SIG-M5 (cell line): Measurements from ENCODE around the gene SORCS1.

Experiments used
- DNase-seq: peaks from one replicate; lab custom pipeline; 2025; lab: John Stamatoyannopoulos, UW

SORCS1 gene

DNA sequence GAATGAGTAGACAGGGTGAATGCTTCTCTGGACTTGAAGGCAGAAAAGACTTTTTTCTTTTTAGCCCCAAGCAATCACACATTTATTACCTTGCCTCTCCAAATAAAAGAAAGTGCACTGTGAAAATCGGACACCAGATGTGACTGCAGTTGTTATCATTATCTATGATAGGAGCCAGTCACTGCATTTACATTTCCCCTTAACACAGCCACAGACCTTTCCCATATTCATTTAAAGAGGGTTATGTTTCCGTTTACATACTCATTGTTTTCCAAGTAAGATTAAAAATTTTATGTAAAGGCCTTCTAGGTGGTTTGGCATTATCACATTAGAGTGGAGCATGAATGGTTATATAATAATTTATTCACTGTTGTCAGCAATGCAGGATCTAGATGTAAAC lies 586.8 kb downstream of the SORCS1 start:
- DNase-seq: no peak

DNA sequence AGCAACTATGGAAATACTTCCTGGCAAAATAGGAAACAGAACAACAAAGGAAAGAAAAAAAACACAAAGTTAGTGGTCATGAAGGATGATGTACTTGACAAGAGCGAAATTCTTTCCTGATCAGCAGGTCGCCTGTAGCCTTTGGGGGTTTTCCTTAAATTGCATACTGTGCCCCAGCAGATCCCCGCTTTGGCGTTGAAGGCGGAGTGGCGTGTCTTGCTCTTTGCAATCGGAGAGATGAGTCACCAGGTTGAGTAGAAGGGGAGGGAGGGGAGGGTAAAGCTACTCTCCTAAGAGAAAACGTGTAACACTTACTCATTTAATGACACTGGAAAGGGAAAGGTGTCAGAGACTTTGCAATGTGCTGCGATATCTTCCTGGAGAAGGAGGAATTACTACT lies 587.2 kb downstream of the SORCS1 start:
- DNase-seq: no peak

DNA sequence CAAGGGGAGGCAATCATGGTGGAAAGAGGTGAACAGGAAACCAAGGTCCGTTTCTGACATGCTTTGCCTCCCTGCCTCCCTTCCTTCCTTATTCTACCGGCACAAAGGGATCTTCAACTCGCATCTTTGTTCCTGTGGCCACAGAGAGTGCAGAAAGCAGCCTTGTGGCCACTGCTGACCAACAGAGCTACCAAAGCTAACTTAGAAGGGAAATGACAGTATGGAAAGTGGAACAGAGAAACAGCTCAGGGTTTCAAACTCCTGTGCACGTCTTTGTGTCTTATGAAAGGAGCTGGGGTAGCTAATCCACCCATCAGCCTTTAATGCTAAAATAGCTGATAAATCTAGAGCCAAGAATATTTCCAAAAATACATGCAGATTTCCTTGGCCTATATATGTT lies 588.0 kb downstream of the SORCS1 start:
- no peak for DNase-seq

DNA sequence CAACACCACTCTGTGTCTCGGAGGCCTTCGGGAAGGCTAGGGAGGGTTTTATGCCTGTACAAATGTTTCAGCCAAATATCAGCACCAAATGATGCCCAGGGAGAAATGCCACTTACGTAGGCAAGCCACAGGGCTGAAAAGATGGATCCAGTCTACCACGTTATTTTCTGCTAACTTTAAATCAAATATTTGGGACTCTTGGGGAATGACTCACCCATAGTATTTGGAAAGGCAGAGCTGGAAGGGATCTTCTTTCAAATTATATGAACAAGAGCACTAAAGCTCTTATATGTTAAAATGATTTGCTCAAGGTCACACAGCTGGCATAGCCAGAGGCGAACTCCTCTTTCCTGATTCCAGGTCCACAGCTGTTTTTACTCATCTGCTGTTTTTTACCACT lies 591.4 kb downstream of the SORCS1 start:
- no peak for DNase-seq

DNA sequence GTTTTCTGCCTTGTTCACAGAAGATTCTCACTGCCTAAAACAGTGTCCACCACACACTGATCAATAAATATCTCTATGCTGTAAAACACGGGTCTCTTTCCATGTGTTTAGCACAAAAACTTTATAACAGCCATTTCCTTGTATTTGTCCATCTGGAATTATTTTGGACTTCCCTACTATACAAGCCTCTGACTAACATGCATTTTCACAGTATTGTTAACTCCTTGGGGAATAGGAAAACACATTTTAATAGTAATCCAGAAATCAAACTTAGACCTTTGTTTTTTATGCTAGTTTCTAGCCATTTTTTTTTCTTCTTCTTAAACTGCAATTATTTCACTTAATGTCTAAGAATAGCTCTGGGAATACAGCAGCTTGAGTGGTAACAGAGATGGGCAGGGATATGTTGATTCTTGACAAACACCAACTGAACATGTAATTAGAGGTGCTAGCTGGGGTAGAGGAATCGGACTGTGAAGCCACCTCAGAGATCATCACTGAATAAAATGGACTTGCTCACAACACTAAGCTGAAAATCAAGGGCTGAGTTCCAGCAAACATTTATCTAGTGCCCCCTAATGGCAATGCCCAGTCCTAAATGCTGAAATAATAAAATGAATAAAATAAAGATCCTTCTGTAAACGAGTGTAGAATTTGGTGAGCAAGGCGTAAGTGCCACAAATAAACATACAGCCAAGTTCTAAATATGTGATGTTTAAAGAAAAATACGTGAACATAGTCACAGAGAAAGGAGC lies 593.1 kb downstream of the SORCS1 start:
- no peak for DNase-seq

DNA sequence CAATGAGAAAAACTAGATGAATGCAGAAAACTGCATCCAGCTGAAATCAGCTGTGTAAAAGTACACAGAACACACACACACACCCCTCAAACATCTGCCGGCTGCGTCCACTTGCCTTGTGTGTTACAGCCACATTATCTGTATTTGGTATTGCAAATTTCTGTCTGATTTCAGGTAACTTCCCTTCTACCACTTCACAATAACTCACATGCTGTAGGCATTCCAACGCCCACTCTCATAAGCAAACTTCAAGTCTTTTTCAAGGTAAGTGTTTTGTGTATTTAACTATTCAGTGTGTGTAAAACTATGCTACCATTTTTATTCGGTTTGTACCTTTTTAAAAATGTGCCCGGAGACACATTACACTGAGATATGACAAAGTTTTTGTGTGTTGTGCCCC lies 594.2 kb downstream of the SORCS1 start:
- DNase-seq: no peak

DNA sequence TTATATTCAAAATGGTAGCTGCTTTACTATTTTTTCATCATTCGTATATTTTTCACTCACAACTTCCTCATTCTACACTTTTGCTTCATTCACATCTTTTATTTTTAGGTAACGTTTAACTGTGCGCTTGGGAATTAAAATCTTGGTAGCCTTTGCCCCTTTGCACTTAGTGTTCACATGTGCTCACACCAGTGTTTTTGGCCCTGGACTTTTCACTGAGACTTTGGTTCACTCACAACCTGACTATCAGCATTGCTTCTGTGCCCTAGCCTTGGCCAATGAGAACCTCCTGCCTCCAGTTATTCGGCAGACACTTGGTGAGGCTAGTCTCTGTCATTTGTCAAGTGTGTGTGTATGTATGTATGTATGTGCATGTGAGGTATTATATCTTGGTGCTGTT lies 596.9 kb downstream of the SORCS1 start:
- no peak for DNase-seq

DNA sequence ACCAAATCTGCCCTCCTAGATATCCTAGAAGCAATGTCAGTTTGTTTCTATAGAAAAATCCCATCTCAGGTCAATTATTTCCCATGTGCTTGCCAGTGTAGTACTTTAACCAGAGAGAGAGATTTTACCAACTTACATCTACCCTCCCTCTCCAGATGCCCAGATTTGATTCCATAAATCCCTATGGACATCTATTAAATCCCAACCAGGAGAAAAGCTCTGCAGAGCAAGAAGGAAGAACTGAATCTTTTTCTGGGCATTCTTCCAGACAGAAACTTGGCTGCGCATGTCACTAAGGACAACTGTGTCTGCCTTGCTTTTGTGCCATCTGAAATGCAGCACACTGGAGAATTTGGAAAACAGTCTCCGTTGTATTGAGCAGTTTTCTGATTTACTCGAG lies 597.6 kb downstream of the SORCS1 start:
- DNase-seq: no peak

DNA sequence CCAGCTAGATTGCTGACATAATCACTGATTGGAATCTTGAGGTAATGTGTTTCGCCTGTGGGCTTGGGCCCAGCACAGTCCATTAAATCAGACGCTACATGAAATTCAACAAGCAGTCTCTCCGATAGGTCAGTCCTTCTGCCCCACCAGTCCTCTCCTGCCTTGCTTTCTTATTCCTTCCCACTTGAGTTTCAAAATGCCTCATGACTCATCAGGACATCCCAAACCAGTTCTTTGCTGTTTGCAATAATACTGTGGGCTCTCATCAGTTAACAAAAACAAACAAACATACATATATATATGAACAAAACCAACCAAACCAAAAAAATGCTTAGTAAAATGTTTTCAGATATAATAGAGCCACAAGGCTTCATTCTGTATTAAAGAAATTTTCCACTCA lies 599.0 kb downstream of the SORCS1 start:
- DNase-seq: no peak

DNA sequence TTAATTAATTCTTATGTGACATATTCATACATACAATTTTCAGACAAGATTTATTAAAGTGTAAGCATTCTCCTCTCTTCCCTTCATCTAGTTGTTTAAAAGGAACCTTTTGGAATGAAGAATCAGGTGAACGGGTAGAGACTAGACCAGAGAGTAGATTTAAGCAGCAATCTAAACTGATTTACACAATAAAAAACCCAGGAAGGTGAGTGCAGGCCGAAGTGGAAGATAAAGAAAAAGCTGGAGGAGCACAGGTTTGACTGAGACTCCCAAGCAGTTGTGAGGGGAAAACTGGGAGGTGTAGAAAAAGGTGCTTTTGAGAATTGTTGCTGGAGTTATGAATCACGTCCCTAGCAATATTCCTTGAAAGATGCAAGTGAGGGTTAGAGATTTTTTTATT lies 601.1 kb downstream of the SORCS1 start:
- DNase-seq: no peak

DNA sequence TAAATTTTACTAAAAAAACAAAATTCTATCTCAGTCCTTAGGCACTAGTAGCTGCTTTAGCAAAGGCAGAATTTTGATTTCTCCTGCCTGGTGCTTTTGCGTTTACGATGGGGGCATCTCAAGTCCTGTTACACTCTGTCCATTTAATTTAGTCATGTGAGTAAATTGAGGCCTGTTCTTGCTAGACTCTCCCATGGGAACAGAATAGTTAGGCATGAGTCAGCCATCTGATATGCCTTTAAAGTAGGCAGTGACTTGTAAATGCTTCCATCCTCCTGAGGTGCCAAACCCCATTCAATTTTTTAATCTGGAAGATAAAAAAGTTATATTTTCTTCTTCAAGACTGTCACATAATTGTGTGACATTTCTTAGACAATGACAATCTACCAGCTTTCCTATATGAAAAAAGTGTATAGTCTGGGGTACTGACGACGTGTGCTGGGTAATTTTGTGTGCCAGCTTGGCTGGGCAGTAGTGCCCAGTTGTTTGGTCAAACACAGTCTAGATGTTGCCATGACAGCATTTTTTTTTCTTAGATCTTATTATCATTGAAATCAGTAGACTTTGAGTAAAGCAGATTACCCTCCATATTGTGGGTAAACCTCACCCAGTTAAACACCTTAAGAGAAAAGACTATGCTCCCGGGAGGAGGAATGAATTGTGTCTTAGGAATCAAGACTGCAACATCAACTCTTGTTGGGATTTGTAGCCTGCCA lies 603.4 kb downstream of the SORCS1 start:
- no peak for DNase-seq

DNA sequence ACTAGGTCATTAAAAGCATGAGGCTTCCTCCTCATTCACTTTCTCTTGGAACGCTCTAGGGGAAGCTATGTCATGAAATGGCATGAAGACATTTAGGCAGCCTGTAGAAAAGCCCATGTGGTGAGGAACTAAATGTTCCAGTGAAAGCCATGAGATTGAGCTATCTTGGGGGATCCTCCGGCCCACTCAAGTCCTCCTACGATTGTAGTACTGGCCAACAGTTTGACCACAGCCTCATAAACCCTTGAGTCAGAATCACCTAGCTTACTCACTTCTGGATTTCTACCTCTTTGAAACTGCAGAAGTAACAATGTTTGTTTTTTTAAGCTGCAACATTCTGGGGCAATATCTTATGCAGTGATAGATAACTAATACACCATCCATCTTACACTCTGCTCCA lies 605.1 kb downstream of the SORCS1 start:
- DNase-seq: no peak

DNA sequence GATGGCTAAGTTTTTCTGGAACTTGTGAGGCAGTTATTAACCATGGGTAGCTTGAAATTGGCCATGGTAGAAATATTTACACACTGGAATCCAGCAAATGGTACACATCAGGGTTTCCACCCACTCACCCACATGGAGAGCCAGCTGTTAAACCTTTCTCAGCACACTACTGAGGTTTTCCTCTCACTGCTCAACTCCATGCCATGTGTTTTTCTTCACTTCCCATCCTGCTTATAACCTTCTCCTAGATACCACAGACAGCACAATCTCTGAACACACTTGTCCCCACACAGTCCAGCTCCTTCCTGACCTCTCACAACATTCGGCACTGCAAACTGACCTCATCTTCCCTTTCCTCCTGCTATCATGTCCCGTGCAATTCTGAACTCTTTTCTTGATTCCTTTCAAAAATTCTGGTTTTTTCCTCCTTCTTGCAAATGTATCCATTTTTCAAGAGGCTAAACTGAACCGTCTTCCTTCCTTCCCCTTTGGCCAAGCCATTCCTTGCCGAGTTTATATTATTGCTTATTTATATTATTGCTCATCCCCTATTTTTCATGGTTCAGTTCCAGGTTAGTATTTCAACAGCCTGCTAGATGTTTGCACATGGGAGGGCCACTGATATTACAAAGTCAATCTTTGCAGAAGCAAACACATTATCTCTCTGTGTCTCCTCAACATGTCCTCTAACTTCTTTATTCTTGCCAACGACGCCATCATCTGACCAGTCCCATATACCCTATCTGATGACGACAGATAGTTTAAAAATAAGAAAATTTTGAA lies 606.4 kb downstream of the SORCS1 start:
- no peak for DNase-seq

DNA sequence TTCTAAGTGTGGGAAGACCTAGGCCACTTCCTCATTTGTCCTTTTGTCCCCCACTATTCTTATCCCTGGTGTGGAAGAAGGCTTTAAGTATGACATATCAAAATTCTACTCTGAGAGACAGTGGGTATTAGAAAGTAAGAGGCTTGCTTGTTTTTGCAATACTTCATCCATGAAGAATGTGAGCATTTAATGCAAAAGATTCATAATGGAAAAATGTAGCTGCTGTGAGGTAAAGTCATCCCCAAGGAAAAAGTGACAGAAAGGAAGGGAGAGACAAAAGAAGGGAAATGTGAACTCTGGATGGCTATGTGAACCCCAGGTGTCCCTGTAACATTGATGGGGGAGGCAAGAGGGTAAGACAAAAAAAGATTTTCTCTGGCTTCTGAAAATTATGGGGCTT lies 607.5 kb downstream of the SORCS1 start:
- no peak for DNase-seq

DNA sequence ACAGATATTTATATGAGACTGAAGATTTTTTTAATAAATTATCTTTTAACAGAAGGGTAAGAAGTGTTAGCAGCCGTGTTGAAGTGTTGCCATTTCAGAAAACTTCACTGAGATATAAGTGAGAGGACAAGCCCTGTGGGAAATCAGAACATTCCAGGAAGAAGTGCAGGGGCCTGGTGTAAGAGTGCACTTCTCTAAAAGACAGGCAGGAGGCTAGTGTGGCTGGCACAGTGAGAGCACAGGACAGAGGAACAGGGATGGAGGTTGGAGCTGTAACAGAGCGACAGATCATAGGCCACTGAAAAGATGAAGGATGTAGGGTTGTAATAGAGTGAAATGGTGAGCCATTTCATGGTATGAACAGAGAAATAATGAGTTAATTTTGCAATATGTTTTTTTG lies 608.9 kb downstream of the SORCS1 start:
- no peak for DNase-seq

DNA sequence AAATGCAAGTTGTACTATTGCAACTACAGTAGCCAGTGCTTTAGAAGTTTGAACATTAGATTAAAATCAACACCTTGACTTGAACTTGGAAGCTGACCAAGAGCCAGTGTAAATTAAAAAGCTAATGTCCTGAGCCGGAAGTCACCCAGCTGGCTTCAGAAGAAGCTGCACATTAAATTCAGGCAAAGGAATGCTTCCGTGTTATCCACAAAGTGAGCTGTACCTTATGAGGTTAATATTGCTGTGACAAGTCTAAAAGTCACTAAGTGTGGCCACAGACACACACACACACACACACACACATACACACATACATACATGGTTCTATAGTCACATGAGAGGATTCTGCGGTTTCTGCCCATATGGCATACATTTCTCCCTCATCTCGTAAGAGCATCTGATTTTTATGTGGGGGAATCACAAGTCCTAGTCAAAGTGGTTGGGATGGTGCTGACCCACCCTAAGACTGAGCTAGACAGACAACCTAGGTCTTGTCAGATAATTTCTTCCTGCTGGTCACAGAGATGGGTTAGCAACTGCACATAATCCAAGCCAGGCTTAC lies 612.9 kb downstream of the SORCS1 start:
- no peak for DNase-seq

DNA sequence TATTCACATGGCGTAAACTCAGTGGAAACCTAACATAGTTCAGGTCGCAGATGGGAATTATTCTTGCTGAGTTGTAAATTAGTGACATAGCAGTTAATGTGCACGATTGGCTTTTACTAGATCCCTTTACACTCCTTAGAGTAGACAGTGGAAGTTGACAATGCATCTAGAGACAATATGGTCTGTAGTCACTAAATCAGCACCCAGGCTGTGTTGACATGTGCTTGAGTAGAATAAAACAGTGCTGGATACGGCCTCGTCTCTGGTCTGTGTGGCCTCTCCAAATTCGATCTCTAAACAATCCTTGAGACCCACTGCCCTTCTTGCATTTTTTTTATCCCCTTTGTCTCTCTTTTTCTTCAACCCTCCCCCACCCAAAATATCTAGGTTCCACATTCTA lies 615.7 kb downstream of the SORCS1 start:
- no peak for DNase-seq

DNA sequence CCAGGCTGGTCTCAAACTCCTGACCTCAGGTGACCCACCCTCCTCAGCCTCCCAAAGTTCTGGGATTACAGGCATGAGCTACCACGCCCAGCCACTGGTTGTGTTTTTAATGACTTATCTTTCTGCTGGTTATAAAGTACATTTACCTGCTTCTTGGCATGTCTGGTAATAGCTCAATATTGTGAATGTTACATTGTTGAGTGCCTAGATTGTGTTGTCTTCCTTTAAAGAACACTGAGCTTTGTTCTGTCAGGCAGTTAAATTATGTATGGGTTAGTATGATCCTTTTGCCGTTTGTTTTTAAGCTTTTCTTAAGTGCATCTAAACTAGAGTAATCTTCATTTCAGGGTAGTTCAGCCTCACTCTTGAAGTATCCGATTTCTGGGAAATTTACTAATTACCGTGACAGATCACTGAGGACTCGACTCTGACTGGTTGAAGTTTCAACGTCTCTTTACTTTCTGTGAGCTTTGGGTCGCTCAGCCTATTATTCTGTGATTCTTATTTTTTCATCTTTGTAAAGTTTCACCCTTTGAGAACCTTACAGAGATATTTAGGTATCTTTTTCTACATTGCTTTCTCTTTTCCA lies 617.4 kb downstream of the SORCS1 start:
- no peak for DNase-seq

DNA sequence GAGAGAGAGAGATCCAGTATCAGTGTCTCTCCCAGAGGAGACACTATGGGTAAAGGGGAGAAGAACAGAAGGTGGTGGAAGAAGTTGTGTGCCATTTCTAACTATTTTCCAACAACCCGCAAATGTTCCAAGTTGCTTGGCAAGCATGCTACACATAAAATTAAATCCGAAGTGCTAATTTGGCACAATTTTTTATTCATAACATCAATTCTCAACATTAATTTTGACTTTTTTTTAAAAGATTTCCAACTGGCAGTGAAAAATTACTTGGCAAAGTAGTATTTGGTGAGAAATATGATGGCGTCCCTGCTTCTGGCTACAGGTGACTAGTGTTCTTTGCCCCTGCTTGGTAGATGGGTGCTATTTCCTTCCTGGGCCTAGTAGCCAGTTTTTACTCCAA lies 622.0 kb downstream of the SORCS1 start:
- DNase-seq: no peak

DNA sequence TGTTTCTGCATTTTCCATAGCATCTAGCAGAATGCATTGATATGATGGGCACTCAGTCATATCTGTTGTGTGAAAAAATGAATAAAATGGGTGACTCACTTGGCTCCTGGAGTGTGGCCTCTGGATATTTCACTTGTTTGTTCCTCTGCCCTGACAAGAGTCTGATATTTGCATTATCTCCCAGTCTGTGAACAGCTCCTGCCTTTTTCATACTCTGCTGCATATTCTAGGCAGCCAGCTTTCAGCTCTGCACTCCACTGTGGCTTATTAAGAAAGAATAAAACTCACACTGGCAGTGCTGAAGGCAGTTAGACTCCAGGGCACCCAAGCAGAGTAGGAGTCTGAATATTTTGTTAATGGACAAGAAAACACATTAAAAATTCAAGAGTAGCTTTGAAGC lies 623.9 kb downstream of the SORCS1 start:
- no peak for DNase-seq

DNA sequence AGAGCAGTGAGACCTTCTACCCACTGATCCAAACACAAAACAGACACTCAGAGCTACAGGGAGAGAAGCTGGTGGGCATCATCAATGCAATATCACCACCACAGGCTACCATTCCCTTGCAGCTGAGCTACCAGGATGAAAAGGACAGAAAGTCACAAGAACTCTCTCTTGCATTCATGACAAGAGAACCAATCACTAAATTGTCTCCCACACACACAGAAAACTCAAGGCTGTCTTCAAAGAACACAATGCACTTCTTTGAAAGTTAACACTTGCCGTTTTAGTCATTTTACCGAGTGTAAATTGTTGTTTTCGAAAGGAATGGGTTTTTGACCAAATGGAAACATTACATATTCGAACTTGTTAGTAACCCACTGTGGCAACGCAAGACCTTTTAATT lies 626.6 kb downstream of the SORCS1 start:
- no peak for DNase-seq

DNA sequence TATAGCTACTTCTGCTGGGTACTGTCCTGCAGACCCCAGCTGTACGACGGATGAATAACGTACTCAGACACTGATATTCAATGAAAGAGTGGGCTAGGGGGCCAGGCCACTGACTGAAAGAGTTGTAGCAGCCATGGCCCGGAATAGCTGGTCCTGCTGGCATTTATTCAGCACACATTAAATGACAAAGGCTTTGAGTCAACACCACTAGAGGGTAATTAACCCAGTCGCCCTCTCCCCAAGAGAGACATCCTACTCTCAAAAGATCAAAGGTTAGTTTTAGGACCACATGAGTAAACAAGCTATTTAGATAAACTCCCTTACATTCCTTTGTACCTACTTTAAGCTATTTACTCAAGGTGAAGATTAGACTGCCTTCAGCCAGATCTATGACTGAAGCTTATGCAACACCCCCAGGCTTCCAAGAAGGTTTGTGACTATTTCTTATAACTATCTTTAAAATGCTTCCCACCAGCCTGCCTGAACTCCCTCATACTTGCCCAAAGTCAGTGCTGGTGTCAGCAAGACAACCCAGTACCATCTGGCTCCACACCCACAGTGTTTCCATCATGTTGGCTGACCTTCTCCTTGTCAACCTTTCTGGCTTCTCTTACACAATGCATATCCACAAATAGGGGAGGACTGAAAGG lies 629.1 kb downstream of the SORCS1 start:
- DNase-seq: no peak
